ENCODE results near the gene ZNF19. TPM values are rescaled to one million over a fixed set of nuclear protein-coding genes. Genes with fewer than 3 reads are reported as not detected.

ZNF19 gene
- total RNA-seq, 6 experiments from 2014 or later = 2.5 to 3.7 (median 2.6) TPM

GRCh38 chr16:71476457-71477124, 12.5 kb downstream of the ZNF19 start:
- H3K4me1 ChIP-seq = no peaks in the 10 kb centered on the region
- peaks cover 0 to 45% (median 0%) of the 10 kb centered on the region in 4 donors for H3K36me3 ChIP-seq
- intact Hi-C loops (cut with DNase I) = no loop called here
- H3K27ac ChIP-seq = no peak overlapping the region
- H3K27me3 ChIP-seq = no peaks in the 10 kb centered on the region
- TF ChIP-seq POLR2A (IDR thresholded peaks at IDR 0.05) = no peak
- TF ChIP-seq, protein P1, sequence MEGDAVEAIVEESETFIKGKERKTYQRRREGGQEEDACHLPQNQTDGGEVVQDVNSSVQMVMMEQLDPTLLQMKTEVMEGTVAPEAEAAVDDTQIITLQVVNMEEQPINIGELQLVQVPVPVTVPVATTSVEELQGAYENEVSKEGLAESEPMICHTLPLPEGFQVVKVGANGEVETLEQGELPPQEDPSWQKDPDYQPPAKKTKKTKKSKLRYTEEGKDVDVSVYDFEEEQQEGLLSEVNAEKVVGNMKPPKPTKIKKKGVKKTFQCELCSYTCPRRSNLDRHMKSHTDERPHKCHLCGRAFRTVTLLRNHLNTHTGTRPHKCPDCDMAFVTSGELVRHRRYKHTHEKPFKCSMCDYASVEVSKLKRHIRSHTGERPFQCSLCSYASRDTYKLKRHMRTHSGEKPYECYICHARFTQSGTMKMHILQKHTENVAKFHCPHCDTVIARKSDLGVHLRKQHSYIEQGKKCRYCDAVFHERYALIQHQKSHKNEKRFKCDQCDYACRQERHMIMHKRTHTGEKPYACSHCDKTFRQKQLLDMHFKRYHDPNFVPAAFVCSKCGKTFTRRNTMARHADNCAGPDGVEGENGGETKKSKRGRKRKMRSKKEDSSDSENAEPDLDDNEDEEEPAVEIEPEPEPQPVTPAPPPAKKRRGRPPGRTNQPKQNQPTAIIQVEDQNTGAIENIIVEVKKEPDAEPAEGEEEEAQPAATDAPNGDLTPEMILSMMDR (IDR thresholded peaks at IDR 0.05) = no peak
- 91% methylated on average over 3 of the region's 4 CpGs for WGBS (ENCODE audit: insufficient coverage, low coverage, low lambda C conversion rate, missing lambda C conversion rate)
- no peak overlapping the region for H3K4me3 ChIP-seq
- H3K9me3 ChIP-seq = no peaks in the 10 kb centered on the region
- DNase-seq (no peak), ATAC-seq (no peak)

DNA sequence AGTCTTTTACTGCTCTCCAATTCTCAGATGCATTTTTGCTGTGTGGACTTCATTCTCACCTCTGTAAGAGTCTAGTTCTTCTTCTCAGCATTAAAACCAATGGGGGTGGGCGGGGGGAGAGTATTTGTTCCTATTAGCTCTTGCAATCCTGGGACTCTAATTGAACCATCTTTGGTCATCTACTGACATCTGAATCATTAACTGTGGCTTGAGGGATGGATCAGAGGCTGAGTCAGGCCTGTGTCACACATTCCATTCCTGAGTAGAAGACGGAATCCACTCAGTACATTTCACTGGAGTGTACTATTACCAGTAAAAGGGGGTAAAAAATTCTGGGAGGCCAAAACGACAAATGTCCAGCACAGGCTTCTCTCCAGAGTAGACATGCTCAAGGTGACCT, 14.3 kb downstream of the ZNF19 start:
- peaks cover 0 to 40% (median 0%) of the 10 kb centered on the region in 4 donors for H3K36me3 ChIP-seq
- WGBS (ENCODE audit: insufficient coverage, low coverage, low lambda C conversion rate, missing lambda C conversion rate) = 94% methylated on average over 2 of the region's 3 CpGs
- H3K9me3 ChIP-seq = no peaks in the 10 kb centered on the region

GRCh38 chr16:71473891-71474290, 15.2 kb downstream of the ZNF19 start:
- TF ChIP-seq, protein P1 (IDR thresholded peaks at IDR 0.05) = no peak
- no peak for TF ChIP-seq POLR2A (IDR thresholded peaks at IDR 0.05)
- ATAC-seq (no peak), DNase-seq (no peak)
- no peak overlapping the region for H3K27ac ChIP-seq
- H3K36me3 ChIP-seq = peaks cover 0 to 40% (median 0%) of the 10 kb centered on the region in 4 donors
- intact Hi-C loops (cut with DNase I) = no loop called here
- no peaks in the 10 kb centered on the region for H3K9me3 ChIP-seq
- no peaks in the 10 kb centered on the region for H3K27me3 ChIP-seq
- no peak overlapping the region for H3K4me3 ChIP-seq
- no peaks in the 10 kb centered on the region for H3K4me1 ChIP-seq
- WGBS (ENCODE audit: insufficient coverage, low coverage, low lambda C conversion rate, missing lambda C conversion rate) = 95% methylated on average over 5 of the region's 5 CpGs

More for the DNA sequence above, 14.3 kb downstream of the ZNF19 start:
- Histone ChIP-seq H3K4me3 (no peak overlapping the region), H3K4me1 (no peaks in the 10 kb centered on the region), H3K27ac (no peak overlapping the region), H3K27me3 (no peaks in the 10 kb centered on the region)
- intact Hi-C loops (cut with DNase I) = no loop called here
- TF ChIP-seq, protein P1 (IDR thresholded peaks at IDR 0.05) = no peak
- DNase-seq = no peak
- no peak for ATAC-seq

DNA sequence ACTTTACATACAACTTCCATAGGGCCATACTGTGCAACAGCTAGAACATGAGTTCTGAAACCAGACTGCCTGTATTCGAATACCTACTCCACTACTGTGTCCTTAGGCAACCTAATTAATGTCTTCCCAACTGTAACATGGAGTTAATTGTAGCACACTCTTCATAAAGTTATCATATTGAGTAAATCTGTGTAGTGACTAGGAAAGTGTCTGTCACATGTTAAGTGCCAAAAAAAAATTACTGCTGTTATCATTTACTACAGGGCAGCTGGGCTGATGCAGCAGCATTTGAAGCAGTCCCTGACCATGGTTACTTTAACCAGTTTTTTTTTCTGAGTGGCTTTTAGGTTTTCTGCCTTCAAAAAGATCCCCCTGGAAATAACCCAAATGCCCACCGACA, 16.2 kb downstream of the ZNF19 start:
- TF ChIP-seq, protein P1 (IDR thresholded peaks at IDR 0.05) = no peak
- TF ChIP-seq POLR2A (IDR thresholded peaks at IDR 0.05) = no peak
- Histone ChIP-seq H3K27me3 (no peaks in the 10 kb centered on the region), H3K27ac (no peak overlapping the region), H3K4me3 (no peak overlapping the region), H3K9me3 (no peaks in the 10 kb centered on the region), H3K4me1 (no peaks in the 10 kb centered on the region), H3K36me3 (peaks cover 0 to 31% (median 0%) of the 10 kb centered on the region in 4 donors)
- 80% methylated on average over 2 of the region's 2 CpGs for WGBS (ENCODE audit: insufficient coverage, low coverage, low lambda C conversion rate, missing lambda C conversion rate)
- DNase-seq = no peak
- ATAC-seq = no peak
- intact Hi-C loops (cut with DNase I) = no loop called here

Data from right lobe of liver (tissue), 6 donors.